Osteoblast (primary cell): ENCODE data around the gene RTEL1. TPM values are rescaled to one million over a fixed set of nuclear protein-coding genes. Genes with fewer than 3 reads are reported as not detected.

ENCODE experiments used
- DNase-seq: peaks from one replicate; pipeline ENCODE4 v3.0.0; 2011; ENCODE audit warnings: low spot score, mixed read lengths; ENCODE audit not compliant: insufficient read length; ENCODE audit errors: missing footprints
- H2AFZ ChIP-seq: 2 replicates; pipeline ENCODE4 v1.6.0; 2011; ENCODE audit warnings: mild to moderate bottlenecking, low read length
- H3K27ac ChIP-seq: 2 replicates; pipeline ENCODE4 v1.5.1; 2011; ENCODE audit warnings: mild to moderate bottlenecking, low read depth, low read length, moderate library complexity
- H3K27me3 ChIP-seq: 2 replicates; pipeline ENCODE4 v1.6.0; 2012; ENCODE audit warnings: mild to moderate bottlenecking, control low read depth, inconsistent platforms, low read length, moderate library complexity; ENCODE audit not compliant: insufficient read depth
- H3K36me3 ChIP-seq: 2 replicates; pipeline ENCODE4 v1.5.1; 2011; ENCODE audit warnings: mild to moderate bottlenecking, low read length, control low read depth, moderate library complexity; ENCODE audit not compliant: insufficient read depth
- H3K4me1 ChIP-seq: 2 replicates; pipeline ENCODE4 v1.5.1; 2011; ENCODE audit warnings: mild to moderate bottlenecking, low read length, control low read depth, moderate library complexity; ENCODE audit not compliant: insufficient read depth
- H3K4me2 ChIP-seq: 2 replicates; pipeline ENCODE4 v1.6.0; 2011; ENCODE audit warnings: mild to moderate bottlenecking, low read length; ENCODE audit not compliant: insufficient read depth
- H3K4me3 ChIP-seq: fragments of 200-600 bp; sonication (generic); 3 replicates; pipeline ENCODE4 v1.5.1; 2012; ENCODE audit warnings: mild to moderate bottlenecking, low read length, inconsistent platforms; ENCODE audit not compliant: insufficient read depth
- H3K79me2 ChIP-seq: 2 replicates; pipeline ENCODE4 v1.6.0; 2012; ENCODE audit warnings: mild to moderate bottlenecking, low read length, control low read depth, inconsistent platforms; ENCODE audit not compliant: insufficient read depth
- H3K9me3 ChIP-seq: 2 replicates; pipeline ENCODE4 v1.5.1; 2011; ENCODE audit warnings: low read depth, low read length, control low read depth
- H4K20me1 ChIP-seq: 2 replicates; pipeline ENCODE4 v1.6.0; 2012; ENCODE audit warnings: mild to moderate bottlenecking, low read length, control low read depth; ENCODE audit not compliant: insufficient read depth
- CTCF ChIP-seq: IDR thresholded peaks from 2 replicates; pipeline ENCODE4 v1.5.1; 2011; ENCODE audit warnings: mild to moderate bottlenecking, low read depth, low read length, moderate library complexity; ENCODE audit errors: extremely low read depth
- total RNA-seq: library from RNA; depleted of rRNA; stranded (reverse); fragments of >200 nt; gene quantifications from 2 replicates; pipeline ENCODE4 v1.2.3, GENCODE V29; 2012

The RTEL1 gene
- total RNA-seq, 1 donor = 10.9 TPM

- no peak for DNase-seq
- H3K36me3 ChIP-seq = peaks cover 27% of the 10 kb centered on the region
- no peaks in the 10 kb centered on the region for H4K20me1 ChIP-seq
- H3K4me3 ChIP-seq = no peak overlapping the region
- TF ChIP-seq CTCF = no peak
- H3K27me3 ChIP-seq = no peaks in the 10 kb centered on the region
- H3K9me3 ChIP-seq = no peaks in the 10 kb centered on the region
- no peak overlapping the region for H3K4me2 ChIP-seq
- no peak overlapping the region for H2AFZ ChIP-seq
- no peak overlapping the region for H3K27ac ChIP-seq
- H3K4me1 ChIP-seq = peaks cover 16% of the 10 kb centered on the region
- no peaks in the 10 kb centered on the region for H3K79me2 ChIP-seq
Observed at GRCh38 chr20:63680427-63680826, 22.3 kb downstream of the RTEL1 start.

- H2AFZ ChIP-seq = no peak overlapping the region
- no peaks in the 10 kb centered on the region for H3K27me3 ChIP-seq
- no peak overlapping the region for H3K4me2 ChIP-seq
- no peaks in the 10 kb centered on the region for H3K79me2 ChIP-seq
- H3K9me3 ChIP-seq = no peaks in the 10 kb centered on the region
- H4K20me1 ChIP-seq = no peaks in the 10 kb centered on the region
- no peak for TF ChIP-seq CTCF
- peaks cover 26% of the 10 kb centered on the region for H3K36me3 ChIP-seq
- H3K4me3 ChIP-seq = no peak overlapping the region
- H3K27ac ChIP-seq = no peak overlapping the region
- peaks cover 16% of the 10 kb centered on the region for H3K4me1 ChIP-seq
- DNase-seq = no peak
Observed at GRCh38 chr20:63680857-63681608, 22.9 kb downstream of the RTEL1 start.

GRCh38 chr20:63681609-63682142 is 23.6 kb downstream of the RTEL1 start:
- Histone ChIP-seq H3K27ac (peak overlapping the region; percentile 75), H4K20me1 (no peaks in the 10 kb centered on the region), H3K79me2 (no peaks in the 10 kb centered on the region), H3K4me2 (no peak overlapping the region), H3K4me1 (peaks cover 17% of the 10 kb centered on the region), H3K4me3 (no peak overlapping the region), H3K9me3 (no peaks in the 10 kb centered on the region), H2AFZ (no peak overlapping the region), H3K27me3 (no peaks in the 10 kb centered on the region), H3K36me3 (peaks cover 21% of the 10 kb centered on the region)
- no peak for DNase-seq
- no peak for TF ChIP-seq CTCF

- no peaks in the 10 kb centered on the region for H3K79me2 ChIP-seq
- peaks cover 20% of the 10 kb centered on the region for H3K4me1 ChIP-seq
- H2AFZ ChIP-seq = no peak overlapping the region
- TF ChIP-seq CTCF = no peak
- H3K27me3 ChIP-seq = no peaks in the 10 kb centered on the region
- peaks cover 14% of the 10 kb centered on the region for H3K36me3 ChIP-seq
- peak overlapping the region; percentile 22 for H3K4me2 ChIP-seq
- H3K9me3 ChIP-seq = no peaks in the 10 kb centered on the region
- H4K20me1 ChIP-seq = no peaks in the 10 kb centered on the region
- peak; percentile 99 for DNase-seq
- peak overlapping the region; percentile 25 for H3K4me3 ChIP-seq
- peak overlapping the region; percentile 75 for H3K27ac ChIP-seq
Observed at GRCh38 chr20:63682384-63683139, 24.4 kb downstream of the RTEL1 start.
